Transverse colon (tissue), 4 donors: ENCODE results near the gene MRM2. TPM values are rescaled to one million over a fixed set of nuclear protein-coding genes. Genes with fewer than 3 reads are reported as not detected.

Source experiments
- DNase-seq: peaks from one replicate; pipeline ENCODE4 v3.0.0-alpha.2; 2019
- H3K27ac ChIP-seq, 4 donors: fragments of 200-600 bp; sonication (generic); 2 replicates each; pipeline ENCODE4 v1.5.1; 2016 to 2018; ENCODE audit warnings: inconsistent platforms in 4 of 4
- H3K27me3 ChIP-seq: fragments of 200-600 bp; sonication (generic); 2 replicates; pipeline ENCODE4 v1.5.1; 2017; ENCODE audit warnings: inconsistent platforms
- H3K36me3 ChIP-seq, 4 donors: fragments of 200-600 bp; sonication (generic); 2 replicates each; pipeline ENCODE4 v1.5.1; 2017 to 2019; ENCODE audit warnings: inconsistent platforms in 4 of 4
- H3K4me1 ChIP-seq, 4 donors: fragments of 200-600 bp; sonication (generic); 2 replicates each; pipeline ENCODE4 v1.5.1; 2017 to 2020; ENCODE audit warnings: inconsistent platforms in 4 of 4
- H3K4me3 ChIP-seq, 4 donors: fragments of 200-600 bp; sonication (generic); 1 replicate in 1 of 4; 2 replicates in 3 of 4; pipeline versions ENCODE4 v1.5.1 to v1.6.1; 2017 to 2019; ENCODE audit warnings: inconsistent platforms in 4 of 4
- H3K9me3 ChIP-seq, 2 donors: fragments of 200-600 bp; sonication (generic); 2 replicates each; pipeline ENCODE4 v1.5.1; 2017 to 2019; ENCODE audit warnings: inconsistent platforms in 2 of 2
- CTCF ChIP-seq, 5 experiments: fragments of 200-600 bp in 3 of 5; fragments of 450-650 bp in 2 of 5; sonication (generic) in 3 of 5; IDR thresholded peaks; 1 replicate in 2 of 5; 2 replicates in 3 of 5; pipeline ENCODE4 v1.5.1; 2016 to 2017; ENCODE audit warnings: antibody characterized with exemption in 5 of 5, inconsistent platforms in 3 of 5, mild to moderate bottlenecking in 2 of 5, moderate library complexity in 1 of 5
- EP300 ChIP-seq: sonication (generic); formaldehyde crosslinking; IDR thresholded peaks from one replicate; pipeline ENCODE4 v1.6.1; 2017; ENCODE audit warnings: antibody characterized with exemption, low read depth
- POLR2A ChIP-seq: fragments of 450-650 bp; IDR thresholded peaks from one replicate; pipeline ENCODE4 v1.6.1; 2016; ENCODE audit warnings: antibody characterized with exemption, mild to moderate bottlenecking, moderate library complexity
- POLR2AphosphoS5 ChIP-seq, 3 donors: sonication (generic); formaldehyde crosslinking; IDR thresholded peaks; one replicate each; pipeline ENCODE4 v1.6.1; 2016; ENCODE audit warnings: antibody characterized with exemption in 3 of 3
- WGBS, 2 donors: methylation state at CpG; one replicate each; pipeline ENCODE4 v1.1.5; 2018; ENCODE audit warnings: low coverage in 1 of 2; 5-methylcytosine and 5-hydroxymethylcytosine counted together
- in situ Hi-C, 4 donors: fragments of 200-750 bp; cut with MboI; loops; one replicate each; pipeline versions ENCODE4 v1.15.0 to v1.15.1; 2017; ENCODE audit warnings: low sequenced_read_pairs in 3 of 4, low pct_ligation_motif_present in 1 of 4, low pct_unique_long_range_greater_than_20kb in 1 of 4
- intact Hi-C: fragments of 100-400 bp; cut with DNase I; formaldehyde crosslinking; loops from one replicate; pipeline ENCODE4 v1.15.1; 2023; ENCODE audit warnings: low total_unique reads
- total RNA-seq, 4 donors: library from RNA; depleted of rRNA; stranded (reverse); fragments of >200 nt; gene quantifications; one replicate each; pipeline ENCODE4 v1.1.0, GENCODE V29; 2016

Gene MRM2
- total RNA-seq, 4 donors from 2014 or later, result 2.2 to 15.3 (median 12.7) TPM

- H3K4me3 ChIP-seq, result no peak overlapping the region
- no peaks in the 10 kb centered on the region for H3K27me3 ChIP-seq
- in situ Hi-C loops, result no loop called here
- no peaks in the 10 kb centered on the region for H3K36me3 ChIP-seq
- no peak overlapping the region for H3K27ac ChIP-seq
- 95% methylated on average over 11 of the region's 11 CpGs; no CpG with 5 or more reads in 1 of the 2 donors for WGBS, 2 donors
- peaks cover 0 to 19% (median 5%) of the 10 kb centered on the region in 4 donors for H3K4me1 ChIP-seq
- TF ChIP-seq CTCF (IDR thresholded peaks at IDR 0.05), result no peak
- TF ChIP-seq POLR2AphosphoS5 (IDR thresholded peaks at IDR 0.05), result no peak
- TF ChIP-seq EP300, result no peak
- no peak for TF ChIP-seq POLR2A
- DNase-seq, result no peak
- no peaks in the 10 kb centered on the region for H3K9me3 ChIP-seq
- intact Hi-C loops, result no loop called here
Observed at GRCh38 chr7:2278026-2278425, 36.0 kb upstream of the MRM2 start.

- peaks cover 0 to 7% (median 0%) of the 10 kb centered on the region in 4 donors for H3K4me1 ChIP-seq
- 93 to 100% methylated on average over 3 to 12 of the region's 18 CpGs for WGBS, 2 donors
- DNase-seq, result no peak
- intact Hi-C loops, result no loop called here
- in situ Hi-C loops, result no loop called here
- no peak overlapping the region for H3K27ac ChIP-seq
- no peak overlapping the region for H3K4me3 ChIP-seq
- no peaks in the 10 kb centered on the region for H3K36me3 ChIP-seq
- no peak for TF ChIP-seq EP300
- no peak for TF ChIP-seq POLR2AphosphoS5 (IDR thresholded peaks at IDR 0.05)
- no peak for TF ChIP-seq POLR2A
- TF ChIP-seq CTCF (IDR thresholded peaks at IDR 0.05), result no peak
- H3K9me3 ChIP-seq, result no peaks in the 10 kb centered on the region
- H3K27me3 ChIP-seq, result no peaks in the 10 kb centered on the region
Observed at GRCh38 chr7:2276107-2276506, 34.1 kb upstream of the MRM2 start.

- Histone ChIP-seq H3K27ac (no peak overlapping the region), H3K4me3 (no peak overlapping the region), H3K36me3 (no peaks in the 10 kb centered on the region), H3K27me3 (no peaks in the 10 kb centered on the region), H3K4me1 (peaks cover 0 to 3% (median 0%) of the 10 kb centered on the region in 4 donors), H3K9me3 (no peaks in the 10 kb centered on the region)
- intact Hi-C loops (no loop called here), in situ Hi-C loops (no loop called here)
- 92% methylated on average over 10 to 18 of the region's 18 CpGs for WGBS, 2 donors
- no peak for DNase-seq
- TF ChIP-seq EP300 (no peak), POLR2AphosphoS5 (IDR thresholded peaks at IDR 0.05) (no peak), CTCF (IDR thresholded peaks at IDR 0.05) (no peak), POLR2A (no peak)
Observed at GRCh38 chr7:2275101-2275500, 33.1 kb upstream of the MRM2 start.

GRCh38 chr7:2274666-2275065 lies 32.7 kb upstream of the MRM2 start:
- no peak for DNase-seq
- in situ Hi-C loops (no loop called here), intact Hi-C loops (no loop called here)
- 74% methylated on average over 7 of the region's 7 CpGs; no CpG with 5 or more reads in 1 of the 2 donors for WGBS, 2 donors
- TF ChIP-seq EP300, result no peak
- no peak for TF ChIP-seq CTCF (IDR thresholded peaks at IDR 0.05)
- no peak for TF ChIP-seq POLR2A
- no peak for TF ChIP-seq POLR2AphosphoS5 (IDR thresholded peaks at IDR 0.05)
- no peak overlapping the region for H3K27ac ChIP-seq
- no peak overlapping the region for H3K4me3 ChIP-seq
- H3K9me3 ChIP-seq, result no peaks in the 10 kb centered on the region
- H3K27me3 ChIP-seq, result no peaks in the 10 kb centered on the region
- H3K4me1 ChIP-seq, result no peaks in the 10 kb centered on the region
- H3K36me3 ChIP-seq, result no peaks in the 10 kb centered on the region
